Fibroblast of villous mesenchyme (primary cell): ENCODE results near the gene ATG16L2. TPM values are rescaled to one million over a fixed set of nuclear protein-coding genes. Genes with fewer than 3 reads are reported as not detected.
"Not testable (repeated sequence)": the region's sequence is repeated elsewhere in the genome, so short reads cannot be mapped to it uniquely, and the experiment has no call there.

Experiments used
- DNase-seq: peaks from one replicate; pipeline ENCODE4 v3.0.0-alpha.2; 2010; ENCODE audit warnings: low read depth
- H3K4me3 ChIP-seq: 2 replicates; pipeline ENCODE4 v1.5.1; 2011; ENCODE audit warnings: low read depth, mild to moderate bottlenecking, low read length
- CTCF ChIP-seq: IDR thresholded peaks from 2 replicates; pipeline ENCODE4 v1.5.1; 2012; ENCODE audit warnings: low read depth, mild to moderate bottlenecking, low read length; ENCODE audit not compliant: insufficient read depth
- total RNA-seq: library from RNA; depleted of rRNA; stranded (reverse); fragments of >200 nt; gene quantifications from 2 replicates; pipeline ENCODE4 v1.2.3, GENCODE V29; 2012

The ATG16L2 gene
- total RNA-seq, 1 donor = 11.2 TPM

DNA sequence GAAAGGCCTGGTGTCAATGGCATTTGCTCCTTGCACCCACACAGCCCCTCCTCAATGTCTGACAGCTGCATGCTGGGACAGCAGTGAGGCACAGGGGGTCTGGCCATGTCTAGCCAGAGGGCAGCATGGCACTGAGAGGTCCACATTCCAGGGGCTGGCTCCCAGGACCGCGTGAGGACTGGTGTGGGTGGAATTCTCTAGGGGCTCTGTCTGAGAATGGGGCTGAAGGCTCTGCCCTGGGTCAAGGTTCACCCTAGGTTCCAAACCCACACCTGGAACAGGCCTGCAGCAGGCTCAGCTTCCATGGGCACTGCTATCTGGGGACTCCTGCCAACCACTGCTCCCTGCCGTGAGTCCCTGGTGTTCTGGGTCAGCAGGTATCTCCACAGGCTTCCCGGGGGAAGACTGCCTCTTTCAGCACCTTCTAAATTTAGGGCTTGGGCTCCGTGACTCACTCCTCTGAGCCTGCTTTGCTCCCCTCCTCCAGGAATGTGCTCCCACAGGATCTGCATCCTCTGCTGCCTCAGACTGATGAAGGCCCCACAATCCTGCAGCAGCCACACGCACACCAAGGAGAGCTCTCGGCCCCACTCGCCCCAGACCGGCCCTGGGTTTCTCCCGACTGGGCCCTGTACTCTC is 24.6 kb upstream of the ATG16L2 start:
- TF ChIP-seq CTCF = no peak
- DNase-seq = peak; percentile 23
- H3K4me3 ChIP-seq = no peak overlapping the region

DNA sequence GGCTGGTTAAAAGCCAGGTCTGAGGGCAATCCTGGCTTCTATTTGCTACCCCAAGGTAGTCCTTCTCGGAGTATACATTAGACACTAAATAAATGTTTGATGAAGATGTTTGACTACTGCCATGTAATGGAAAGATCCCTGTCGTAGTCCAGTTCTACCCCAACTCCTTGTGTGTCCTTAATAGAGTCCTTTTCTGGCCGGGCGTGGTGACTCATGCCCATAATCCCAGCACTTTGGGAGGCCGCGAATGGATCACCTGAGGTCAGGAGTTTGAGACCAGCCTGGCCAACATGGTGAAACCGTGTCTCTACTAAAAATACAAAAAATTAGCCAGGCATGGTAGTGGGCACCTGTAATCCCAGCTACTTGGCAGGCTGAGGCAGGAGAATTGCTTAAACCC is 23.0 kb upstream of the ATG16L2 start:
- not testable (repeated sequence) for DNase-seq, H3K4me3 ChIP-seq

DNA sequence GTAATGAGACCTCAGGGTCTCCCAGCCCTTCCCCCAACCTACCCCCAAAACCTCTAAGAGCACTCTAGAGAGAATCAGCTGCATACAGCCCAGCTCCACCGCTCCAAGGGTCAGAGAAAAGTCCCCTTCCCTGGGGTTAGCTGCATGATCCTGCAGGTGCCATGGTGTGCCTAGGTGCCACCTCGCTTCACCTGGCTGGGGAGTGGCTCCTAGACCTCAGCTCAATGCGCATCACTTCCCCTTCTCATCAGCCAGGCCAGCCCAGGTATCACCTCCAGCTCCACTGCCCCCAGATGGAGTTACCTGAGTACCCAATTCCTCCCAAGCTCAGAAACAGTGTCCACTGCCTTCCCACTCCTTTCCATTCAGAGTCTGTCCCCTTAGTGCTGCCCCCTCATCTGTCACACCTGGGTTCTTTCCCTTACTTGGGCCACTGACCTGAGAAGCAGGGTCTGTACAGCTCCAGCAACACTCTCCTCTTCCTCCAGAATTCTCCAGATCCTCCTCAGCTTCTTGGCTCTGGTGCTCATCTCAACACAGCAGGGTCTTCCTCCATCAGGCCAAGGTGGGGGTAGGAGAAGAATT is 21.7 kb upstream of the ATG16L2 start:
- DNase-seq = no peak
- TF ChIP-seq CTCF = no peak
- H3K4me3 ChIP-seq = no peak overlapping the region

GRCh38 chr11:72793076-72793424 is 21.2 kb upstream of the ATG16L2 start:
- no peak for DNase-seq
- peak overlapping the region; percentile 34 for H3K4me3 ChIP-seq
- no peak for TF ChIP-seq CTCF

GRCh38 chr11:72793425-72794367 is 20.5 kb upstream of the ATG16L2 start, which contains the start of gene STARD10:
Gene STARD10, minus strand, starts transcription at chr11:72794047. Its CDS starts 12,866 bp downstream, at chr11:72781181.
- peak; percentile 96 for DNase-seq
- peak within 1 kb of the TSS; percentile 84 for H3K4me3 ChIP-seq
- peak; percentile 92 for TF ChIP-seq CTCF

DNA sequence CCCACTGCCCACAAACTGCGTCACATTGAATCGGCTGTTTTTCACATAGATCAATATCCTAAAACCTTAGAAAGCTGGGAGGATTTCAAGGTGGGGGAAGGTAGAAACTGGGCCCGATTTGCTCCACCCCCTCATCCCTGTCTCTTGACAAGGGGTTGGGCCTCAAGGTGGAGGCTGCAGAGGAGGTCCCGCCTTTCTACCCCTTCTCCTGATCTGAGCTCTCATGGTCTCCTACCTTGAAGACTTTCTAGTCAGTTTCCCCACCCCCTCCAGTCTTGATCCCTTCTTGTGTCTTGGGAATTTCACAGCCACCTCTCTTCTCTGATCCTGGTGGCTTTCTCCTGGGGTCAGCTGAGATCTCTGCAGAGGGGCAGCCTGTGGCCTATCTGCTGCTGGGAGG is 15.8 kb upstream of the ATG16L2 start:
- no peak for TF ChIP-seq CTCF
- no peak for DNase-seq
- H3K4me3 ChIP-seq = no peak overlapping the region

DNA sequence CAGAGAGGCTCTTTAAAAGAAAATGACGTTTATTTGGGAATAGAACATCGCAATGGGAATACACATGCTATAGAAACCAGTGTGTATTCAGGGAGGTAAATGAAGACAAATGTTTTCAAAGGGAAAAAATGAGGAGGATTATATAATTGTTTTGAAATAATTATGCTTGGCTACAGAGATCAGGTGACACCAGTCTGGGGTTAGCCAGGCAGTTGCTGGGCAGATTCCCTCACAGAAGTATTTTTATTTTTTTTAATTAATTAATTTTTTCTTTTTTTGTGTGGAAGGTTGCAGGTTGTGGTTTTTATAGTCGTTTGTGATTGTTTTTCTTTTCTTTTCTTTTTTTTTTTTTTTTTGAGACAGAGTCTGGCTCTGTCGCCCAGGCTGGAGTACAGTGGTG is 14.8 kb upstream of the ATG16L2 start:
- no peak overlapping the region for H3K4me3 ChIP-seq
- TF ChIP-seq CTCF = no peak
- DNase-seq = peak; percentile 14
